ENCODE data around the gene MICB. TPM values are rescaled to one million over a fixed set of nuclear protein-coding genes. Genes with fewer than 3 reads are reported as not detected.

MICB gene
- total and polyA plus RNA-seq, 9 of the 15 experiments (the other 6 are each of a cell fraction or from before 2014, with no cell fraction given), result 13.3 to 34.5 (median 19.8) TPM

DNA sequence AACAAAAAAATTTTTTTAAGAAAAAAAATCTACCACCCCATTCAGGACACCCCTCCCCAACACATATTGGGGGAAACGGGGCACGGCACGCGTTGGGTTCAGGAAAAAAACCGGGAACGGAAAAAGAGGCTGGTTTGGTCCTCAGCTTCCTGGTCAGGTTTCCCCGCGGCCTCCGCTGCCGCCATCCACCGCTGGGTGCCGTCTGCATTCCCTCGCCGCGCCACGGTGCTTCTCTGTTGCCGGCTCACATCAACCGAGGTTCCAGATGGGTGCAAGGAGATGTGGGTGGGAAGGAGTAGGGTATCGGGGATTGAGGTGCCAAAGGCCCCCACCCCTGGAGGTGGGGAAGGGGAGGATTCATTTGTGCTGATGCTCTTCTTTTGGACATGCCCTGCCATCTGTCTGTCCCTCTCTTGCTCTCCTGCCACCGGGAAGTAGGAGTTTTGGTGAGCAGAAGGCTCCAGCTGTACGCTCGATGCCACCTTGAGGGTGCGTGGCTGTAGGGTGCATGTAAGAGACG is 36.6 kb downstream of the MICB start (continued):
- TF ChIP-seq, protein P1, sequence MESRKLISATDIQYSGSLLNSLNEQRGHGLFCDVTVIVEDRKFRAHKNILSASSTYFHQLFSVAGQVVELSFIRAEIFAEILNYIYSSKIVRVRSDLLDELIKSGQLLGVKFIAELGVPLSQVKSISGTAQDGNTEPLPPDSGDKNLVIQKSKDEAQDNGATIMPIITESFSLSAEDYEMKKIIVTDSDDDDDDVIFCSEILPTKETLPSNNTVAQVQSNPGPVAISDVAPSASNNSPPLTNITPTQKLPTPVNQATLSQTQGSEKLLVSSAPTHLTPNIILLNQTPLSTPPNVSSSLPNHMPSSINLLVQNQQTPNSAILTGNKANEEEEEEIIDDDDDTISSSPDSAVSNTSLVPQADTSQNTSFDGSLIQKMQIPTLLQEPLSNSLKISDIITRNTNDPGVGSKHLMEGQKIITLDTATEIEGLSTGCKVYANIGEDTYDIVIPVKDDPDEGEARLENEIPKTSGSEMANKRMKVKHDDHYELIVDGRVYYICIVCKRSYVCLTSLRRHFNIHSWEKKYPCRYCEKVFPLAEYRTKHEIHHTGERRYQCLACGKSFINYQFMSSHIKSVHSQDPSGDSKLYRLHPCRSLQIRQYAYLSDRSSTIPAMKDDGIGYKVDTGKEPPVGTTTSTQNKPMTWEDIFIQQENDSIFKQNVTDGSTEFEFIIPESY (CRISPR knock-in tag; IDR thresholded peaks at IDR 0.05), result peak; percentile 26; the same call in 1 of the 2 replicates

DNA sequence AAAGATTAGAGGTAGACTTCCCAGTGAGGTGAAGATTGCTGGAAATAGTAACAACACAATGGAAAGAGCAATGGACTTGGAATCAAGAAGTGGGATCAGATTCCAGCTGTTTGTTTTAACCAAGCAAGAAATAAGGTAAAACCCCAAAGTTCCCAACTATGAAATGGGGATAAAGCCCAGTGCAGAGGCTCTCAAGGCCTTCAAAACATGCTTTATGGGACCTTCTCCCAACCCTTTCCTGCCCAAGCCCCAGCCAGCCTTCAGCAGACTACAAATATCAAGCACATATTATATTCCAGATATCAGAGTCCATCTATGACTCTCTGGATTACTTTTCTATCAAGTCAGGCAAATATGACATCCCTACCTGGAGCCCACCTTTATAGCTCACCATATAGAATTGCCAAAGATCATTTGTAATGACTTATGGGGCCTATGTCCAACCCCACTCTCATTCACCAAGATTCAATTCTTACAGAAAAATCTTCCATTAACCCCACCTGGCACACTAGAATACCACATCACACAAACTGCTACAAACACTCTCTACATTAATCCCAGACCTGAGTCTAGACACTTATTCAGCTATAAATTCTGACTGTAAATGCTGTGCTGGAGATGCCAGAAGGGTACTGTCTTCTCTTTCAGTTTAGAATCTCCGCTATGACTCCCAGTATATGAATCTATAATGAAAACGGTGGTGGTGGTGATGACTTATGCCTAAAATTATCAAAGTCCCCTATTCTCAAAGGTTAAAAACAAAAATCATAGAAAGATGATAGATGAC is 37.8 kb downstream of the MICB start:
- TF ChIP-seq POLR2A (conservative IDR thresholded peaks at IDR 0.05), result peak; percentile 53; the same call in 1 of the 2 replicates
- peak; percentile 56; the same call in 1 of the 2 replicates for TF ChIP-seq SUPT5H (IDR thresholded peaks at IDR 0.05)
- peak; percentile 42; the same call in 1 of the 2 replicates for TF ChIP-seq POLR2AphosphoS5 (IDR thresholded peaks at IDR 0.05; ENCODE audit: control insufficient read depth, insufficient read depth, low read depth, low read length)
- peak; percentile 48 for TF ChIP-seq POLR2B (IDR thresholded peaks at IDR 0.05; ENCODE audit: low read depth, partially characterized antibody)
- no peak for TF ChIP-seq ZNF165 (CRISPR knock-in tag; IDR thresholded peaks at IDR 0.05; ENCODE audit: borderline replicate concordance)
- Histone ChIP-seq H3K79me2 (ENCODE audit: control insufficient read depth, insufficient read depth, low read length) (peaks cover 75% of the 10 kb centered on the region), H3K9ac (ENCODE audit: insufficient read depth in 1 of 2, low read depth in 2 of 2, low read length in 2 of 2) (no peak overlapping the region), H3K27ac (ENCODE audit: extremely low read depth, low read depth, low read length) (no peak overlapping the region), H2AFZ (ENCODE audit: low read depth, low read length) (no peak overlapping the region), H4K20me1 (replicated peaks; ENCODE audit: control insufficient read depth, insufficient read depth, low read length) (peaks cover 62% of the 10 kb centered on the region), H3K36me3 (ENCODE audit: control insufficient read depth, insufficient read depth, low read length) (peaks cover 100% of the 10 kb centered on the region), H3K4me1 (replicated peaks in 1 of 2; ENCODE audit: control insufficient read depth in 2 of 2, insufficient read depth in 2 of 2, low read length in 2 of 2) (peaks cover 12 to 18% of the 10 kb centered on the region in 2 experiments), H3K9me1 (ENCODE audit: control insufficient read depth, insufficient read depth, low read length) (peaks cover 21% of the 10 kb centered on the region), H3K27me3 (ENCODE audit: control insufficient read depth in 2 of 2, insufficient read depth in 2 of 2, low read length in 2 of 2) (no peaks in the 10 kb centered on the region), H3K9me3 (replicated peaks; ENCODE audit: control insufficient read depth, insufficient read depth, low read depth, low read length) (no peaks in the 10 kb centered on the region), H3K4me2 (ENCODE audit: insufficient read depth, low read length) (no peak overlapping the region), H3K4me3 (no peak overlapping the region)
- no peak for DNase-seq (ENCODE audit: extremely low read depth in 1 of 4, low spot score in 3 of 4)
- BruUV-seq (replicated peaks), result no TSS peak
- intact Hi-C loops (cut with micrococcal nuclease), result no loop called here
- WGBS (ENCODE audit: insufficient coverage, low coverage, missing lambda C conversion rate), result 71% methylated on average over 2 of the region's 2 CpGs
- in situ Hi-C loops (cut with MboI), result loop anchor here (25.0 kb wide), 1 partner anchor 1427 kb away; the partner anchor contains the start of genes BRD2 and HLA-DMA
- no peak for FAIRE-seq
- CTCF ChIA-PET (ENCODE audit: low intra/inter-chr PET ratio), result no interaction called here
- no peak for ATAC-seq
- POLR2A ChIA-PET, result interaction anchor here (0.7 to 1.1 kb wide), 3 partner anchors 19 to 67 kb away, joined by 3 read pairs; no protein-coding TSS in a partner anchor

Data from K562 (cell line).